SK-N-SH treated with all-trans-retinoic acid at 6 μM for 48 hours (cell line): ENCODE measurements around the gene OR8G1.

ENCODE experiments used
- ZFP3 ChIP-seq: fragments of 250-450 bp; sonication (Bioruptor Pico); IDR thresholded peaks from 2 replicates; pipeline ENCODE4 v1.5.0; 2020; ENCODE audit warnings: mild to moderate bottlenecking, moderate library complexity
- ZFP30 ChIP-seq: fragments of 450-650 bp; formaldehyde crosslinking; IDR thresholded peaks from 2 replicates; pipeline ENCODE4 v1.5.0; 2022; ENCODE audit warnings: mild to moderate bottlenecking, moderate library complexity
- TF ChIP-seq, protein P1 (sequence below): fragments of 250-450 bp; sonication (Bioruptor Pico); IDR thresholded peaks from 2 replicates; pipeline ENCODE4 v1.8.0; 2021; ENCODE audit warnings: low read depth, mild to moderate bottlenecking, moderate library complexity, borderline replicate concordance
- TF ChIP-seq, protein P2 (sequence below): fragments of 250-450 bp; sonication (Bioruptor Pico); IDR thresholded peaks from 2 replicates; pipeline ENCODE4 v1.5.1; 2020; ENCODE audit warnings: low read depth, mild to moderate bottlenecking, moderate library complexity
- TF ChIP-seq, protein P3 (sequence below): fragments of 250-450 bp; sonication (Bioruptor Pico); IDR thresholded peaks from 2 replicates; pipeline ENCODE4 v1.5.1; 2021; ENCODE audit warnings: mild to moderate bottlenecking, moderate library complexity

DNA sequence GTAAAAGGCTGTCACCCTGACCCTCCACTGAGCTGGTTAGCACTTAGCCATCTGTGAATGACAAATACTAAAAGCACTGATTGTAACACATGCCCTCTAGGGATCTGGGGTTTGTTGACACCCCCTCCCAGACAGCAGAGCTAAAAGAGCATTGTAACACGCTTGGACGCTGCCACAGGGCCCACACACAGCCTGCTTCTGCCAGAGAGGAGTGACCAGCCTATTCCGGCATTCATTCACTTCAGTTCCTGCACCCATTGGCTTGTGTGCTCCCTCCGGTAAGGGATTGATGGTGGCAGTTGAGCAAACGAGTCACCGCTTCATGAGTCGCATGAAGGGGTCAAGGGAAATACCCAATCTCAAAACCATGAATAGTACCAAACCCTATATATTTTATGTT is 42.0 kb upstream of the OR8G1 start:
- TF ChIP-seq, protein P1, sequence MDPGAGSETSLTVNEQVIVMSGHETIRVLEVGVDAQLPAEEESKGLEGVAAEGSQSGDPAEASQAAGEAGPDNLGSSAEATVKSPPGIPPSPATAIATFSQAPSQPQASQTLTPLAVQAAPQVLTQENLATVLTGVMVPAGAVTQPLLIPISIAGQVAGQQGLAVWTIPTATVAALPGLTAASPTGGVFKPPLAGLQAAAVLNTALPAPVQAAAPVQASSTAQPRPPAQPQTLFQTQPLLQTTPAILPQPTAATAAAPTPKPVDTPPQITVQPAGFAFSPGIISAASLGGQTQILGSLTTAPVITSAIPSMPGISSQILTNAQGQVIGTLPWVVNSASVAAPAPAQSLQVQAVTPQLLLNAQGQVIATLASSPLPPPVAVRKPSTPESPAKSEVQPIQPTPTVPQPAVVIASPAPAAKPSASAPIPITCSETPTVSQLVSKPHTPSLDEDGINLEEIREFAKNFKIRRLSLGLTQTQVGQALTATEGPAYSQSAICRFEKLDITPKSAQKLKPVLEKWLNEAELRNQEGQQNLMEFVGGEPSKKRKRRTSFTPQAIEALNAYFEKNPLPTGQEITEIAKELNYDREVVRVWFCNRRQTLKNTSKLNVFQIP = no peak
- TF ChIP-seq ZFP3 = no peak
- TF ChIP-seq, protein P2, sequence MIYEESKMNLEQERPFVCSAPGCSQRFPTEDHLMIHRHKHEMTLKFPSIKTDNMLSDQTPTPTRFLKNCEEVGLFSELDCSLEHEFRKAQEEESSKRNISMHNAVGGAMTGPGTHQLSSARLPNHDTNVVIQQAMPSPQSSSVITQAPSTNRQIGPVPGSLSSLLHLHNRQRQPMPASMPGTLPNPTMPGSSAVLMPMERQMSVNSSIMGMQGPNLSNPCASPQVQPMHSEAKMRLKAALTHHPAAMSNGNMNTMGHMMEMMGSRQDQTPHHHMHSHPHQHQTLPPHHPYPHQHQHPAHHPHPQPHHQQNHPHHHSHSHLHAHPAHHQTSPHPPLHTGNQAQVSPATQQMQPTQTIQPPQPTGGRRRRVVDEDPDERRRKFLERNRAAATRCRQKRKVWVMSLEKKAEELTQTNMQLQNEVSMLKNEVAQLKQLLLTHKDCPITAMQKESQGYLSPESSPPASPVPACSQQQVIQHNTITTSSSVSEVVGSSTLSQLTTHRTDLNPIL (CRISPR knock-in tag) = no peak
- TF ChIP-seq, protein P3, sequence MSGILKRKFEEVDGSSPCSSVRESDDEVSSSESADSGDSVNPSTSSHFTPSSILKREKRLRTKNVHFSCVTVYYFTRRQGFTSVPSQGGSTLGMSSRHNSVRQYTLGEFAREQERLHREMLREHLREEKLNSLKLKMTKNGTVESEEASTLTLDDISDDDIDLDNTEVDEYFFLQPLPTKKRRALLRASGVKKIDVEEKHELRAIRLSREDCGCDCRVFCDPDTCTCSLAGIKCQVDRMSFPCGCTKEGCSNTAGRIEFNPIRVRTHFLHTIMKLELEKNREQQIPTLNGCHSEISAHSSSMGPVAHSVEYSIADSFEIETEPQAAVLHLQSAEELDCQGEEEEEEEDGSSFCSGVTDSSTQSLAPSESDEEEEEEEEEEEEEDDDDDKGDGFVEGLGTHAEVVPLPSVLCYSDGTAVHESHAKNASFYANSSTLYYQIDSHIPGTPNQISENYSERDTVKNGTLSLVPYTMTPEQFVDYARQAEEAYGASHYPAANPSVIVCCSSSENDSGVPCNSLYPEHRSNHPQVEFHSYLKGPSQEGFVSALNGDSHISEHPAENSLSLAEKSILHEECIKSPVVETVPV (CRISPR knock-in tag) = no peak
- no peak for TF ChIP-seq ZFP30 (CRISPR knock-in tag)
